HG02943 (cell line): ENCODE measurements around the gene ANKLE1.

Experiments used
- ATAC-seq: cut with Tn5 transposase; IDR thresholded peaks from one replicate; pipeline ENCODE4 v1.9.1; 2021; ENCODE audit warnings: mild to moderate bottlenecking, low read depth, moderate library complexity; ENCODE audit not compliant: unreplicated experiment

The ANKLE1 gene, protein sequence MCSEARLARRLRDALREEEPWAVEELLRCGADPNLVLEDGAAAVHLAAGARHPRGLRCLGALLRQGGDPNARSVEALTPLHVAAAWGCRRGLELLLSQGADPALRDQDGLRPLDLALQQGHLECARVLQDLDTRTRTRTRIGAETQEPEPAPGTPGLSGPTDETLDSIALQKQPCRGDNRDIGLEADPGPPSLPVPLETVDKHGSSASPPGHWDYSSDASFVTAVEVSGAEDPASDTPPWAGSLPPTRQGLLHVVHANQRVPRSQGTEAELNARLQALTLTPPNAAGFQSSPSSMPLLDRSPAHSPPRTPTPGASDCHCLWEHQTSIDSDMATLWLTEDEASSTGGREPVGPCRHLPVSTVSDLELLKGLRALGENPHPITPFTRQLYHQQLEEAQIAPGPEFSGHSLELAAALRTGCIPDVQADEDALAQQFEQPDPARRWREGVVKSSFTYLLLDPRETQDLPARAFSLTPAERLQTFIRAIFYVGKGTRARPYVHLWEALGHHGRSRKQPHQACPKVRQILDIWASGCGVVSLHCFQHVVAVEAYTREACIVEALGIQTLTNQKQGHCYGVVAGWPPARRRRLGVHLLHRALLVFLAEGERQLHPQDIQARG

DNA sequence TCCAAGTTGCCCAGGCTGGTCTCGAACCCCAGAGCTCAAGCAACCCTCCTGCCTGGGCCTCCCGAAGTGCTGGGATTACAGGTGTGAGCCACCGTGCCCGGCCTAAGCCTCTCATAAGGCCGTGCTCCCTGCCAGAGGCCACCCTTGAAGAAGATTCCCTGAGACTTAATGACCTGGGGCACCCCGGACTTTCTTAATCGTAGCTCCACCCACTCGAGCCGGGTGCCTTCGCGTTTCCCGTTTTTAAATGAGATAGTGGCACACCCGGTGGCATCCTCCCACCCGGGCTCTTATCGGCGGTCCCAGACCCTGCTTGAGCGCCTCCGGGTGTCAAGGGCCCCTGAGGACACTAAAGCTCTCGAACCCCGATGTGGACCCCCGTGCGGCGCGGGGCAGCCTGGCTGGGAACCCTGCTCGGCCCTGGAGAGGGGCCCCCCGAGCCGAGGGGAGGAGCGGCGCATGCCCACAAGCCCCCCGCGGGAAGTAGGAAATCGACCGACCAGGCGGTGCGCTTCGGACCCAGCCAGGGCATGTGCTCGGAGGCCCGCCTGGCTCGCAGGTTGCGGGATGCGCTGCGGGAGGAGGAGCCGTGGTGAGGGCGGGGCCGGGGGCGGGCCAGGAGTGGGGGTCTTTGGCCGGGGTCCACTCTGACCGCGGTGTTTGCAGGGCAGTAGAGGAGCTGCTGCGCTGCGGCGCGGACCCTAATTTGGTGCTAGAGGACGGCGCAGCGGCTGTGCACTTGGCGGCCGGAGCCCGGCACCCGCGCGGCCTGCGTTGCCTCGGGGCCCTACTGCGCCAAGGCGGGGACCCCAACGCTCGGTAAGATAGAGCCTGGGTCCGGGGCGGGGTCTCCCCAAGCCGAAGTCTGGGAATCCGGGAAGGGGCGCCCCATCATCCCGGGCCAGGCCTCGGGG, at the start of gene ANKLE1:
TSS of gene ANKLE1 (plus strand) at position 511 of the 914 bp plus-strand sequence. CDS start at position 531, 20 bp downstream.
- no peak for ATAC-seq

DNA sequence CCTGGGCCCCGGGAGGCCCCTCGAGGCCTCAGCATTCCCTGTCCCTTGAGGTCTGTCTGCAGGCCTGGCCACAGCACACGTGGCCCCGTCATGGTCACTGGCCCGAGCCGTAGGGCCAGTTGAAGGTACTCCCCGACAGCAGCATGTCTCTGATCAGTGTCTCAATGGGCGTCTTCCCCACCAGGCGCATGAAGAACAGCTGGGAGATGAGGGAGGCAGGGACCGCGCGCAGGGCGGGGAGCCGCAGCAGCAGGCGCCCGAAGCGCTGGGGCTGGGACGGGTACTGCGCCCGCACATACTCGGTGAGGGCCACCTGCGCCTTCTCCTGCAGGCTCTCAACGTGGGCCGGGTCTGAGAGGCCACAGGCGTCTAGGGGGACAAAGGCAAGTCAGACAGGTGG, 49.4 kb upstream of the ANKLE1 start:
- no peak for ATAC-seq

DNA sequence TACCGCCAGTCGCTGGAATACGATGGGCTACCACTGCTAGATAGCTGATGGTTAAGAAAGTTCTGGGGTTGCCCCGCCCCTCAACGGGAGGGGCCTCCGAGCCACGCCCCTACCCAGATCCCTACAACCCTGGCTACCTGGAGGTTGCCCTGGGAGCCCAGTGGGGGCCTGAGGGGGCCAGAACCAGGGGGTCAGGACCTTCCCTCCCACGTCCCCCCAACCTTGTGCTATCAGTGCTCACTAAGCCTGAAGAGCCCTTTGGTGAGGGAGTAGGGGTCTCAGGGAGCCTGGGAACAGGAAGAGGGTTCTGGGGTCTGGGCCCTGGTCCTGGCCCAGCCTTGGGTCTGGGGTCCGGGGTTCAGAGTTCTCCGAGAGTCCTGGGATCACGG, 46.8 kb upstream of the ANKLE1 start:
- no peak for ATAC-seq

DNA sequence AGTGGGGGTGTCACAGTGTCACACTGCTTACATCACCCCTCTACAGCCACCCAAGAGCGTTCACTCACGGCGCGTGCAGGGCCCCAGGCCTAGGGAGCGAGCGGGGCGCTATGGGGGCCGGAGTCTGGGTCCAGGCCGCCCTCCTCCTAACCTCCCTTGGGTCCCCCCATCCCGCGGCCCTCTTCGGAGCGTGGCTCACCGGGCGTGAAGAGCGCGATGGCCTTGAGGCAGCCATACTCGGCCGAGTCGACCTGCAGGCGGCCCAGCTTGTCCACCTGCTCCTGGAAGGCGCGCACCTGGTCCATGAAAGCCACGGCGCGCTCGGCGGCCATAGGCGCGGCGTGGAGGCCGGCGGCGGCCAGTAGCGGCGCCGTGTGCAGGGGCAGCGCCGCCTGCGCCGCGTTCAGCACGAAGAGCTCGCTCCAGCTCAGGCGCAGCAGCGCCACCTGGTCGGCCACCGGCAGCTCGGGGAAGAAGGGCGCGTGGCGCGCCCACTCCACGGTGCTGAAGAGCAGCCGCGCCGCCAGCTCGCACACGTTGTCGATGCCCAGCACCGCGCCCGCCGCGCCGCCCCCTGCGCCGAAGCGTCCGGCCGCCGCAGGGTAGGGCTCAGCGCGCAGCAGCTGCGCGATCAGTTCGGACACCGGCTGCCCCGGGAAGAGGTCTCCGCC, 46.3 kb upstream of the ANKLE1 start:
- no peak for ATAC-seq

DNA sequence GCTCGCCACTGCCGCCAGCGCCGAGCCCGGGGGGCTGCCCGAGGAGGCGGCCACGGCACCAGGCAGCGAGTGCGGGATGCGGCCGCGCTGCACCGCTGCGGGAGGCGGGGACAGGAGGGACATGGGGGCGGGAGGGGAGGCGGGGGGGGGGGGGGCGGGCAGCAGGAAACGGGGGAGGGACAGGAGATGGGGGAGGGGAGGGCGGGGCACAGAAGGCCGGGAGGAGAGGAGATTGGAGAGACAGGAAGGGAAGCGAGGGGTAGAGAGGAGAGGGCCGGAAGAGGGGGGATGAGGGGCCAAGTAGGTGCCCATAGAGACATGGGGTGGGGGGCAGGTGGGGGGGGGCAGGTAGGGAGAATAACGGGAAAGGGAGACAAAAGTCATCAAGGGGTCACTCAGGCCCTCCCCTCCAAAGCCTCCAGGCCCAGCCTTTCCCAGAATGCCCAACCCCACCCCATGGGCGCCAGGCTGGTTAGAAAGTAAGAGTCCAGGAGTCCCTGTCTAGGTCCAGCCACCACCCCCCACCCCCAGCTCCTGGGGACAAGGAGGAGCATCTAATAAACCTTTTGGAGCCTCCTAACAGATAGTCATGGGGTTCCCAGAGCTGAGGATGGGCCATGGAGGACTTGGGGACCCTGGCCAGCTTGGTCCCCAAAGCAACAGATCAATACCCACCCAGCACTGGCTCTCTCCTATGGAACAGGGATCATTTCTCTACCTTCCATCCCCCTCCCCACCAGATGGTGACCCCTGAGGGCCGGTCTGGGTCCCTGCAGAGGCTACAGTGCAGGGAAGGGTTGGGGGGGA, 45.5 kb upstream of the ANKLE1 start:
- no peak for ATAC-seq

DNA sequence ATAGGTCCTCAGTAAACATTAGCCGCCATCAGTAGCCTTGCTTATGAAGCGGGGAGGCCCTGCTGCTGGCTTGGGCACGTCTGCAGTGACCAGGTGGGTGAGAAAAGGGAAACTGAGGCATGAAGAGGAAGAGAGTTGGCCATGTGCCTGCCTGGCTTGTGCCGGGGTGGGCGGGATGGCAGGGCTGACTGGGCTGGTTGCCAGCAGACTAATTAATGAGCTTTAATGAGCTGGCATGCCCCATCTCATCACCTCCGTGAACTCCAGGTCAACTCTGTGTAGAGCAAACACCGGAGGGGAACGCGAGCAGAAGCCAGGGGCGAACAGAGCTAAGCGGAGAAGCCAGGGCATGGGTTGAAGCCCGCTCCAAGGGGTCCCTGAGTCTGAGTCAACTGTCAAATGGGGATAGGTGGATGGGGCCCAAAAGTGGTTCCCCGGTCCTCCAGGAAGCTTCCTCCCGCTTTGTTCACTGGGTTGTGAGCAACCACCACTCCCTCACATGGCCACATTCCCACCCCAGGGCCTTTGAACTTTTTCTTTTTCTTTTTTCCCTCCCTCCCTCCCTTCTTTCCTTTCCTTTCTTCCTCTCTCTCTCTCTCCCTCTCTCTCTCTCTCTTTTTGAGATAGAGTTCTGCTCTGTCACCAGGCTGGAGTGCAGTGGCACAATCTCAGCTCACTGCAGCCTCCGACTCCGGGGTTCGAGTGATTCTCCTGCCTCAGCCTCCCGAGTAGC, 44.7 kb upstream of the ANKLE1 start:
- ATAC-seq = no peak

DNA sequence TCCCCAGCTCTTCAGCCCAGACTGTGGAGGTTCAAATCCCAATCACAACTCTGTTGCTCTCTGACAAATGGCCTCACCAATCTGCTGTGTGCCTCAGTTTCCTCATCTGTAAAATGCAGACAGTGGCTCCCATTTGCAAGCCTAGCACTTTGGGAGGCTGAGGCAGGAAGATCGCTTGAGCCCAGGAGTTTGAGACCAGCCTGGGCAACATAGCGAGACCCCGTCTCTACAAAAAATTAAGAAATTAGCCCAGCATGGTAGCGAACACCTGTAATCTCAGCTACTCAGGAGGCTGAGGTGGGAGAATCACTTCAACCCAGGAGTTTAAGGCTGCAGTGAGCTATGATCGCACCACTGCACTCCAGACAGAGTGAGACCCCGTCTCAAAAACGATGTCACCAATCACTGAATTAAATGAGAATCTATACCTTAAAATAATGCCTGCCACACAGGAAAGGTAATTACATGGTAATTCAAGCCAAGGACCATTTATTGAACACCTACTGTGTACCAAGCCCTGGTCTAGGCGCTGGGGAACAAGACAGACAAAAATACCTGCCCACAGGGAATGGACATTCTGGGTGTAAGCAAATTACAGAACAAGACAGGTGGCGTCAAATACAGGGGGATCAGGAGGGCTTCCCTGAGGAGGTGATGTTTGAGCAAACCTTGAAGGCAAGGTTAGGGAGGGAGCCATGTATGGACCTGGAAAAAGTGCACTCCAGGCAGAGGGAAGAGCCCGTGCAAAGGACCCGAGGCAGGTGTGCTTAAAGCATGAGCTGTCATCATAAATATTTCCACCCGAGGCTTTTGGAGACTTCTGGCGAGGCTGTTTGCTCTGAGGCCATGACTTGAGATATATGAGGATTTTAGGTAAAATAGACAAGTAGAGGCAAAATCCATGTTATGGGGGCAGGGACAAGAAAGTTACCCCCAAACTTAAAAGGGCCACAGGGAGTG, 43.7 kb upstream of the ANKLE1 start:
- ATAC-seq = no peak

DNA sequence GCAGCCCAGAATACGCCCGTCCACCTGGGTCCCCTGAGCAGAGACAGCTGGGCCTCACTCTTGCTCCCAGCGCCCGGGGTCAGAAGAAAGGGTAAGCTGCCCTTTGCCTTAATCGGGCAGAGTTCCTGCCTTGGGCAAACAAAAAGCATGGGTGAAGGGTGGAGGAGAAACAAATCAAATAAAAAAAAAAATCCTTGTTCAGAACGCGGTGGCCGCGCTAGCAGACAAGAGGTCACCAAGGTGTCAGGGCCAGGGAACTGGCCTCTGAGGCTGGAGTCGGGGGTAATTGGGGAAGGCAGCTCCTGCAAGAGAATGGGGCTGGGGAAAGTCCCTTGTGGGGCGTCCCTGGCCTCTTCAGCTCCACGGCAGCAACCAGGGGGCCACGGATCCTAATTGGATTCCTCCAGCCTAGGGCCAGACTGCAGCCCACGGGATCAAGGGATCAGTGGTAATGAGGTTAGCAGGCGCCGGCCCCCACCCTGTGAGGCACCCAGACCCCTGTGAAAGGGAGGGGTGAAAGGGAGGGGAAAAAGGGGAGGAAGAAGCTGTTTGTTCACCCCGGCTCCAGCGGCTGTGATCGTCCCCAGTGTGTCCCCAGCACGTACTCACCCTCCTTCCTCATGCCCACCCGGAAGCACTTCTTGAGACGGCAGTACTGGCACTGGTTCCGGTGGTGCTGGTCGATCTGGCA, 41.5 kb upstream of the ANKLE1 start:
- ATAC-seq = no peak

DNA sequence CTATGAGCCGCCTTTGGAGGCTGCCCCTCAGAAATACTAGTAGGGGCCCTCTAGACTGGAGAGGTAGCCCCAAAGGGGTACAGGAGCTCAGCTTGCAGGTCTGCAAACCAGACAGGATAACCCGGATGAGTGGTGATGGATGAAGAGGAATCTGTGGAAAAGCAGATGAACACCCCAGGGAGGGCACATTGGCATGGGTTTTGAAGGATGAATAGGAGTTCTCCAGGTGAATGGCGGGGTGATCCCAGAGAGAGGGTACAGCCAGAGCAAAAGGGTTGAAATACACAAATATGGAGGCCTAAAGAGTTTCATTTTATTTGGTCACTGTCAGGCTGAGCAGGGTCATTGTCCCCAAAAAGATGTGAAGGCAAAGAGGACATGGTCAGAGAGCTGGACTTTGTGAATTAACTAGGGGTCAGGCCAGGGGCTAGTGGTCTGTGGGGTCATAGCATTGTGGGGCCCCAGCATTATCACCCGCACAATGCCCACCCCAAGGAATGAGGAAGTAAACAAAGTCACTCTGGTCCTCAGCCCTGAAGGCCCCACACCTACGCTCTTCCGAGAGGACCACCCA, 40.8 kb upstream of the ANKLE1 start:
- no peak for ATAC-seq

DNA sequence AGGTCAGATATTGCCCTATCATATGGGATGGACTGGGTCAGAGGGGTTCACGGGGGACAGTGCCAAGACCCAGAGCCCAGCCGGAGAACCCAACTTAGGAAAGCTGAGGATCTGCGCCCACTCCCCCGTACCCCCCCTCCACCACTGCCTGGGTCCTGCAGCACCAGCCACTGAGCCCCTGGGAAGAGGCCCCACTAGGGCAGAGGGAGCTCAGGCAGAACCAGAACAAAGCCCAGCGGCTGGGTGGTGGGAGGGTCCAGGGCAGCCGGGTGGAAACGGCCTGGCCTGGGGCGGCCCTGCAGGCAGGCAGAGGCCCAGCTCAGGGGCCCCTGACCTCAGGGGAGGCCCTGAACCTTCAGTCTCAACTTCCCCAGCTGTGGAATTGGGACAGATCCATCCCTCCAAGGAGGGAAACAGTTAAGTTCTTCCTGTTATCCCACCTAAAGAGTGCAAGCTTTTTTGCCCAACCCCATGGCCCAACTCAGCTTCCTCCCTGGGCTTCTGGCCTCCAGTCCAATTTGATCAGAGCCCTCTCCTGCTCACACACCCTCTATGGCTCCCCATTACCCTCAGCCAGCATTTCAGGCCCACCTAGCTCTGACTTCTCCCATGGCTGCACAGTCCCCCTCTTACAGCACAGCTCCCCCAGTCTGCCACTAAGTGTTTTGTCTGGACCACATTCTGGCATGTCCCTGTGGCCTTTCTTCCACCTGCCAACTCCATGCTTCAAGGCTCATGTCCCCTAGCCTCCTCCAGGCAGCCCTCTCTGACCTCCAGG, 39.1 kb upstream of the ANKLE1 start:
- no peak for ATAC-seq

DNA sequence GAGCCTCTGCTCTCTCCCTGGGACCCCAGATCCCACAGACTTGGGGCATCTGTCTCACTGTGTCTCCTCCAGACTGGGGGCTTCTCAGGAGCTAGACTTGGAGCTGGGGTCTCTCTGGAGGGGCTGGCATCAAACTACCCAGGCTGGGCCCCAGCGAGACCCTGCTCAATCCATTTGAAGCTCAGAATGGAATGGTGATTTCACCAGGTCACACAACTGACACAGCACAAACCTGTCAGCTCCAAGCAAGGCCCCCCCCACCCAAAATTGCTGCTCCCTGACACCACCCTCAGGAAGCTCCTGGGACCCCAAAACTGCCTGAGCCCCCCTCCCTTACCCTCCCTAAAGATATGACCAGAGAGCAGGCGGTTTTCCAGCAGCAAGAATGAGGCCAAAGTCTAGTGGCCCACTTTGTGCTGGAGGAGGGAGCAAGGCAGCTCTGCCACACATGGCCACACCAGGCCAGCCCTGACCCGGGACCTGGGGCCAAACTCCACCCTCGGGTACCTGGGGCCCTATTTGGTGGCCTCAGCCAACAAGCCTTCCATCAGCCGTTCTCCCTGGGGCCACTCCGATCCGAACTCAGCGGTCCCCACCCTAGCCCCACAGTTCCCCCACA, 38.4 kb upstream of the ANKLE1 start:
- no peak for ATAC-seq

DNA sequence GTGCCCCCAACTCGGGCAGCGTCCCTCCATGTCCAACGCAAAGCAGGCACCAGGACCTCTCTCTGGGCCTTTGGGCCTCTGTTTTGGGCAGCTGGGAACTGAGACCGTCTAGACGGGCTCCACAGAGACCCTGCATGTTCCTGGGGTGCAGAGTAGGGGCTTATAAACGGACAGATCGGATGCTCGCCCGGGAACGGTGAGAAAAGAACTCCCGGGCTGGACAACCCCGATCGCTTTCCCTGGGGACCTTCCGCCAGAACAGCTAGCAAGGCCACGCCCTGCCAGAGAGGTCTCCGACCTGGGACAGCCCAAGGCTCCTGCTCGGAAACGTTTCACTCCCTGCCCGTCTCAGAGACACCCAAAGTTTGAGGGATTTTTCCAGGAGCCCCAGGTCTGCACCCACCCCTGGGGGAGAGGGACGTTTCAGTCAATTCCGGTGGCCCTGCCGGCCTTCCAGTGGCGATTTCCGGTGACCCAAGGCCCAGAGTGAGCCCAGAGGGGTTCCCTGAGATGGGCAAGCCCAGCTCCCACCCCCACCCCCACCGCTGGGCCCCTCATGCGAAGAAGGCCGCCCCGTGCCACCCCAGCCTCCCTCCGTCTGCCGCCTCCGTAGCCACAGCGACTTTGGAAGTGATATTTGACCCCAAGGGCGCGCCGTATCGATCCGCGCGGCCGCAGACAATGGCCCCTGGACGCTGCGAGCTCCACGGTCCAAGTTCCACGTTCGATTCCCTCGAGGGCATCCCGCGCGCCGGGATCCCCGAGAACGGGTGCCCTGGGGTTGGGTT, 37.7 kb upstream of the ANKLE1 start:
- ATAC-seq = no peak

DNA sequence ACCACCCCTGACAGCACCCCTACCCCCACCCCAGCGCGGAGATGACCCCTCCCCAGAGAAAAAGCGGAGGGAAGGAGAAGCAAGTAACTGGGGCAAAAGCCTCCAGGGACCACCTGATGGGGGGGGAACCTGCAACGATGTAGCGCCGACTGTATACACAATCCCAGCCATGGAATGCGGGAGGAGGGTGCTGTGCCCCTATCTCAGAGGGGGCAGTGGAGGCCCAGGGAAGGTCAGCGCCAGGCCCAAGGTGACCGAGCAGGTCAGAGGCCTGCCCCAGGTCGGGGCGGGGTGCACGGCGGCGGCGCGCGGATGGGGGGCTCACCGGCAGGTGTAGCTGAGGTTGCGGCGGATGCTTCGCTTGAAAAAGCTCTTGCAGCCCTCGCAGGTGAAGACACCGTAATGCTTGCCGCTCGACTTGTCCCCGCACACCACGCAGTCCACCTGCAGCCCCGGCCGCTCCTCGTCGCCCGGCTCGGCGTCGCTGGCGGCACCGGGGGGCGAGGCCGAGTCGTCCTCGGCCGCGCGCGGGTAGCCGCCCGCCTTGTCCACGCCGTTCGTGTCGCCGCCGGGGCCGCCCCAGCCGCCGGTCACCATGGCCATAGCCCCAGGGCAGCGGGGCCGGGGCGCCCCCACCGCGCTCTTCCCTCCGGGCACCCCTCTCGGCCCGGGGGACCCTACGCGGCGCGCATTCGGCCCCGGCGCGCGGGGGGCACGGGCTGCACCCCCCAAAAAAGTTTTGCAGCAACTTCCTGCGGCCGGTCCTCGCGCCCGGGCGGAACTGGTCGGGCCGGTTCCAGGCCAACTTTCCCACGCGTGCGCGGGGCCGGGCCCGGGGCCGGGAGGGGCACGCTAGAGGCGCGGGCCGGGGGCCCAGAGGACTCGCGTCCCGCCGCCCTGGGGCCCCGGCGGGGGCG, 36.8 kb upstream of the ANKLE1 start:
- ATAC-seq = no peak

DNA sequence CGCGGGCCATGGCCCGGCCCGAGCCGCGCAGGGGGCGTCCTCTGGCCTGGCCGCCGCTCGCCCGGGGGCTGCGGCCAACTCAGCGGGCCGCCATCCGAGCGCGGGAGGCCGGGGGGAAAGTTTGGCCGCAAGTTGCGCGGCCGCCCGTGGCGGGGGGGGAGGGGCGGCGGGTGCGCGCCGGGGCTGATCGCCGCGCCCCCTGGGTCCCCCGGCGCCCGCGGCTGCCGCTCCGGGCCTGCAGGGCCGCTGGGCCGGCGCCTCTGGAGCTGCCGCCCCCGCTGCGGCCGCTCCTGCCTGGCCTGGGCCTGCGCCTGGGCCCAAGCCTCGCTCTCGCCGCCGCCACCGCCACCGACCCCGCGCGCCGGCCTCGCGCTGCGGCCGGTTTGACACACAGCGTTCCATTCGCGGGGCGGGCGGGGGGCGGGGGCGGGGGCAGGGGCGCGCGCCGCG, 36.1 kb upstream of the ANKLE1 start, which contains the start of gene NR2F6:
TSS of gene NR2F6 (minus strand) at position 385 of the 450 bp plus-strand sequence. CDS start 699 bp downstream, outside the sequence.
- no peak for ATAC-seq
